H9 (cell line): ENCODE results near the gene RCAN3. TPM values are rescaled to one million over a fixed set of nuclear protein-coding genes. Genes with fewer than 3 reads are reported as not detected.

Experiments
- DNase-seq: peaks from one replicate; pipeline ENCODE4 v3.0.0-alpha.2; 2017
- H2AFZ ChIP-seq: one replicate; pipeline ENCODE4 v1.6.1; 2013; ENCODE audit warnings: mild to moderate bottlenecking, low read length, control low read depth, moderate library complexity
- H2AK5ac ChIP-seq: 2 replicates; pipeline ENCODE4 v1.6.1; 2013; ENCODE audit warnings: low read length, control low read depth, mixed read lengths; ENCODE audit not compliant: insufficient read length
- H2BK120ac ChIP-seq: one replicate; pipeline ENCODE4 v1.6.1; 2013; ENCODE audit warnings: low read depth, mild to moderate bottlenecking, low read length, control low read depth, inconsistent platforms; ENCODE audit not compliant: poor library complexity, severe bottlenecking
- H2BK12ac ChIP-seq: 2 replicates; pipeline ENCODE4 v1.6.1; 2013; ENCODE audit warnings: low read length, control low read depth, mixed read lengths, low read depth; ENCODE audit not compliant: insufficient read length
- H2BK15ac ChIP-seq: 2 replicates; pipeline ENCODE4 v1.6.1; 2013; ENCODE audit warnings: low read depth, low read length, control low read depth
- H2BK20ac ChIP-seq: one replicate; pipeline ENCODE4 v1.6.1; 2013; ENCODE audit warnings: low read depth, mild to moderate bottlenecking, low read length, control low read depth, inconsistent platforms; ENCODE audit not compliant: poor library complexity, severe bottlenecking
- H2BK5ac ChIP-seq: 2 replicates; pipeline ENCODE4 v1.6.1; 2013; ENCODE audit warnings: low read length, control low read depth, mixed read lengths; ENCODE audit not compliant: insufficient read length
- H3K14ac ChIP-seq: 2 replicates; pipeline ENCODE4 v1.6.1; 2013; ENCODE audit warnings: low read length, control low read depth; ENCODE audit not compliant: insufficient read depth
- H3K18ac ChIP-seq: 2 replicates; pipeline ENCODE4 v1.6.1; 2013; ENCODE audit warnings: low read depth, mild to moderate bottlenecking, mixed read lengths, low read length, control low read depth; ENCODE audit not compliant: insufficient read length
- H3K23ac ChIP-seq: 2 replicates; pipeline ENCODE4 v1.6.1; 2013; ENCODE audit warnings: low read length, control low read depth, mixed read lengths, low read depth; ENCODE audit not compliant: insufficient read length
- H3K23me2 ChIP-seq: 2 replicates; pipeline ENCODE4 v1.6.1; 2013; ENCODE audit warnings: low read depth, mild to moderate bottlenecking, mixed read lengths, low read length, control low read depth; ENCODE audit not compliant: insufficient read length, poor library complexity, severe bottlenecking
- H3K27ac ChIP-seq: 2 replicates; pipeline ENCODE4 v1.5.1; 2013; ENCODE audit warnings: low read length, control low read depth, mixed read lengths, low read depth; ENCODE audit not compliant: insufficient read length
- H3K27me3 ChIP-seq: 2 replicates; pipeline ENCODE4 v1.6.1; 2013; ENCODE audit warnings: low read length, control low read depth, inconsistent platforms; ENCODE audit not compliant: insufficient read depth
- H3K4ac ChIP-seq: 2 replicates; pipeline ENCODE4 v1.6.1; 2013; ENCODE audit warnings: low read depth, mild to moderate bottlenecking, control low read depth, inconsistent platforms, low read length, moderate library complexity
- H3K4me1 ChIP-seq: 2 replicates; pipeline ENCODE4 v1.6.1; 2013; ENCODE audit warnings: low read length, control low read depth, inconsistent platforms; ENCODE audit not compliant: insufficient read depth
- H3K4me2 ChIP-seq: 2 replicates; pipeline ENCODE4 v1.6.1; 2013; ENCODE audit warnings: low read length, control low read depth, mixed read lengths; ENCODE audit not compliant: insufficient read length, insufficient read depth
- H3K56ac ChIP-seq: 2 replicates; pipeline ENCODE4 v1.6.1; 2013; ENCODE audit warnings: low read depth, mild to moderate bottlenecking, mixed read lengths, low read length, control low read depth; ENCODE audit not compliant: insufficient read length
- H3K79me1 ChIP-seq: 2 replicates; pipeline ENCODE4 v1.6.1; 2013; ENCODE audit warnings: low read depth, mild to moderate bottlenecking, moderate library complexity, low read length, control low read depth, inconsistent platforms; ENCODE audit not compliant: insufficient read depth, poor library complexity, severe bottlenecking
- H3K79me2 ChIP-seq: 2 replicates; pipeline ENCODE4 v1.6.1; 2013; ENCODE audit warnings: low read length, control low read depth, inconsistent platforms; ENCODE audit not compliant: insufficient read depth
- H3K9ac ChIP-seq: 2 replicates; pipeline ENCODE4 v1.6.1; 2013; ENCODE audit warnings: low read length, control low read depth, mixed read lengths; ENCODE audit not compliant: insufficient read length; ENCODE audit errors: extremely low read depth
- H3K9me3 ChIP-seq: one replicate; pipeline ENCODE4 v1.6.1; 2013; ENCODE audit warnings: low read depth, low read length, inconsistent platforms; ENCODE audit not compliant: control insufficient read depth
- H3T11ph ChIP-seq: one replicate; pipeline ENCODE4 v1.6.1; 2013; ENCODE audit warnings: mild to moderate bottlenecking, low read length, control low read depth, inconsistent platforms
- H4K20me1 ChIP-seq: one replicate; pipeline ENCODE4 v1.6.1; 2013; ENCODE audit not compliant: control insufficient read depth, insufficient read length, insufficient read depth
- H4K5ac ChIP-seq: 2 replicates; pipeline ENCODE4 v1.6.1; 2013; ENCODE audit warnings: low read depth, mild to moderate bottlenecking, mixed read lengths, low read length, control low read depth; ENCODE audit not compliant: insufficient read length
- H4K8ac ChIP-seq: replicated peaks from 2 replicates; pipeline ENCODE4 v1.6.1; 2013; ENCODE audit warnings: low read length, control low read depth, mixed read lengths, low read depth; ENCODE audit not compliant: insufficient read length
- H4K91ac ChIP-seq: 2 replicates; pipeline ENCODE4 v1.6.1; 2013; ENCODE audit warnings: low read depth, mild to moderate bottlenecking, moderate library complexity, mixed read lengths, low read length, control low read depth; ENCODE audit not compliant: insufficient read length
- H3K27ac Mint-ChIP-seq, 3 experiments: 2 replicates in 2 of 3; 3 replicates in 1 of 3; pipeline ENCODE4 v1.8.0; 2020 to 2021; ENCODE audit warnings: mixed read lengths in 3 of 3, mild to moderate bottlenecking in 1 of 3, moderate library complexity in 1 of 3
- H3K27me3 Mint-ChIP-seq: 2 replicates; pipeline ENCODE4 v1.8.0; 2021; ENCODE audit warnings: low read depth, mild to moderate bottlenecking, moderate library complexity, mixed read lengths
- H3K36me3 Mint-ChIP-seq, 3 experiments: 2 replicates in 2 of 3; 3 replicates in 1 of 3; pipeline ENCODE4 v1.8.0; 2020 to 2021; ENCODE audit warnings: low read depth in 3 of 3, mixed read lengths in 3 of 3; ENCODE audit not compliant: insufficient read depth in 1 of 3
- H3K4me1 Mint-ChIP-seq, 2 experiments: 2 replicates each; pipeline ENCODE4 v1.8.0; 2020; ENCODE audit warnings: mixed read lengths in 2 of 2
- H3K4me3 Mint-ChIP-seq, 2 experiments: 2 replicates in 1 of 2; 3 replicates in 1 of 2; pipeline ENCODE4 v1.8.0; 2020 to 2021; ENCODE audit warnings: mild to moderate bottlenecking in 2 of 2, mixed read lengths in 2 of 2, moderate library complexity in 1 of 2
- H3K9me3 Mint-ChIP-seq, 2 experiments: 2 replicates in 1 of 2; 3 replicates in 1 of 2; pipeline ENCODE4 v1.8.0; 2020; ENCODE audit warnings: mild to moderate bottlenecking in 2 of 2, mixed read lengths in 2 of 2, moderate library complexity in 1 of 2
- CTCF ChIP-seq: fragments of 200-600 bp; sonication (generic); conservative IDR thresholded peaks from 3 replicates; pipeline ENCODE4 v1.8.0; 2021; ENCODE audit warnings: antibody characterized with exemption, mild to moderate bottlenecking
- total RNA-seq: library from RNA; stranded (reverse); gene quantifications from 2 replicates; pipeline ENCODE4 v1.2.1, GENCODE V29; 2021

The RCAN3 gene
- total RNA-seq, 1 experiment from 2014 or later, result 13.0 TPM

GRCh38 chr1:24544239-24544638 is 41.6 kb downstream of the RCAN3 start:
- DNase-seq, result no peak
- no peaks in the 10 kb centered on the region for H3K79me1 ChIP-seq
- H3K18ac ChIP-seq, result no peak overlapping the region
- H3K4me1 ChIP-seq, result no peaks in the 10 kb centered on the region
- no peaks in the 10 kb centered on the region for H3K27me3 ChIP-seq
- no peak for TF ChIP-seq CTCF
- no peak overlapping the region for H4K91ac ChIP-seq
- Mint-ChIP-seq H3K9me3 (no peaks in the 10 kb centered on the region), H3K27me3 (peaks cover 2% of the 10 kb centered on the region; the same call in 1 of the 2 replicates), H3K36me3 (no peaks in the 10 kb centered on the region), H3K27ac (no peak overlapping the region), H3K4me3 (no peak overlapping the region), H3K4me1 (peaks cover 20 to 25% of the 10 kb centered on the region in 2 experiments)
- no peak overlapping the region for H3K9ac ChIP-seq
- no peak overlapping the region for H2BK20ac ChIP-seq
- H3K27ac ChIP-seq, result no peak overlapping the region
- no peak overlapping the region for H3T11ph ChIP-seq
- H3K23me2 ChIP-seq, result no peaks in the 10 kb centered on the region
- H3K14ac ChIP-seq, result no peak overlapping the region
- no peak overlapping the region for H2BK5ac ChIP-seq
- no peaks in the 10 kb centered on the region for H3K79me2 ChIP-seq
- H3K9me3 ChIP-seq, result no peaks in the 10 kb centered on the region
- H2BK15ac ChIP-seq, result no peak overlapping the region
- no peak overlapping the region for H3K4me2 ChIP-seq
- H2BK12ac ChIP-seq, result no peak overlapping the region
- H4K8ac ChIP-seq, result no peak overlapping the region
- H2AK5ac ChIP-seq, result no peak overlapping the region
- H3K23ac ChIP-seq, result no peak overlapping the region
- H3K56ac ChIP-seq, result no peak overlapping the region
- no peak overlapping the region for H4K5ac ChIP-seq
- no peak overlapping the region for H2BK120ac ChIP-seq
- no peak overlapping the region for H2AFZ ChIP-seq
- no peaks in the 10 kb centered on the region for H4K20me1 ChIP-seq
- H3K4ac ChIP-seq, result no peak overlapping the region
